OCI-LY3 (cell line): ENCODE measurements around the gene LTBP2.

ENCODE experiments used
- H2AFZ ChIP-seq: fragments of 200-600, 300-600 bp; shearing (Covaris generic); 2 replicates; pipeline ENCODE4 v1.6.0; 2014; ENCODE audit warnings: antibody characterized with exemption, low read depth, low read length
- H3K27ac ChIP-seq: fragments of 200-600, 300-600 bp; sonication (generic); 2 replicates; pipeline ENCODE4 v1.5.1; 2014; ENCODE audit warnings: mild to moderate bottlenecking, low read length, moderate library complexity, mixed read lengths
- H3K27me3 ChIP-seq: fragments of 200-600, 300-600 bp; sonication (generic); 2 replicates; pipeline ENCODE4 v1.6.1; 2014; ENCODE audit warnings: low read depth, low read length, mixed read lengths
- H3K36me3 ChIP-seq: fragments of 200-600, 300-600 bp; sonication (generic); replicated peaks from 2 replicates; pipeline ENCODE3; 2014; ENCODE audit warnings: low read depth, low read length, mixed read lengths
- H3K4me1 ChIP-seq: fragments of 300-600, 200-600 bp; sonication (generic); 2 replicates; pipeline ENCODE4 v1.6.1; 2014; ENCODE audit warnings: low read length, mixed read lengths
- H3K4me2 ChIP-seq: fragments of 200-600, 300-600 bp; sonication (generic); 2 replicates; pipeline ENCODE4 v1.6.1; 2014; ENCODE audit warnings: low read length, mixed read lengths
- H3K4me3 ChIP-seq: fragments of 300-600, 200-600 bp; sonication (generic); 2 replicates; pipeline ENCODE4 v1.5.1; 2014; ENCODE audit warnings: antibody characterized with exemption, mild to moderate bottlenecking, low read length, moderate library complexity
- H3K79me2 ChIP-seq: fragments of 300-600, 200-600 bp; shearing (Covaris generic); 2 replicates; pipeline ENCODE4 v1.6.1; 2014; ENCODE audit warnings: mild to moderate bottlenecking, low read length, mixed read lengths
- H3K9ac ChIP-seq: fragments of 300-600, 200-600 bp; shearing (Covaris generic); 2 replicates; pipeline ENCODE4 v1.6.0; 2014; ENCODE audit warnings: mild to moderate bottlenecking, low read length, moderate library complexity
- H3K9me3 ChIP-seq: fragments of 200-600, 300-600 bp; shearing (Covaris generic); 2 replicates; pipeline ENCODE4 v1.6.1; 2014; ENCODE audit warnings: low read length, mixed read lengths; ENCODE audit not compliant: insufficient read depth
- H4K20me1 ChIP-seq: fragments of 200-600, 300-600 bp; sonication (generic); 2 replicates; pipeline ENCODE4 v1.6.1; 2016; ENCODE audit warnings: low read length, mixed read lengths; ENCODE audit not compliant: insufficient read depth
- CTCF ChIP-seq: fragments of 200-600, 300-600 bp; sonication (generic); IDR thresholded peaks from 2 replicates; pipeline ENCODE4 v1.5.1; 2014; ENCODE audit warnings: antibody characterized with exemption, low read length, low read depth
- EZH2phosphoT487 ChIP-seq: fragments of 200-600 bp; shearing (Covaris generic); IDR thresholded peaks from 2 replicates; pipeline ENCODE4 v1.6.1; 2018; ENCODE audit warnings: antibody characterized with exemption, mixed run types, low read depth

Gene LTBP2

GRCh38 chr14:74583689-74584434 is 28.2 kb downstream of the LTBP2 start:
- H3K9ac ChIP-seq: no peak overlapping the region
- no peaks in the 10 kb centered on the region for H4K20me1 ChIP-seq
- H3K4me3 ChIP-seq: no peak overlapping the region
- no peaks in the 10 kb centered on the region for H3K36me3 ChIP-seq
- no peak overlapping the region for H3K27ac ChIP-seq
- 0 out of 2 replicates have a peak, but pooled peaks cover 2% of the 10 kb centered on the region for H3K27me3 ChIP-seq
- H2AFZ ChIP-seq: no peak overlapping the region
- H3K79me2 ChIP-seq: no peaks in the 10 kb centered on the region
- no peak overlapping the region for H3K4me2 ChIP-seq
- no peaks in the 10 kb centered on the region for H3K4me1 ChIP-seq
- H3K9me3 ChIP-seq: no peaks in the 10 kb centered on the region
- TF ChIP-seq EZH2phosphoT487 (no peak), CTCF (no peak)

GRCh38 chr14:74582910-74583581 is 29.0 kb downstream of the LTBP2 start:
- no peak for TF ChIP-seq EZH2phosphoT487
- TF ChIP-seq CTCF: no peak
- Histone ChIP-seq H4K20me1 (no peaks in the 10 kb centered on the region), H3K36me3 (no peaks in the 10 kb centered on the region), H2AFZ (no peak overlapping the region), H3K9me3 (no peaks in the 10 kb centered on the region), H3K4me3 (no peak overlapping the region), H3K79me2 (no peaks in the 10 kb centered on the region), H3K27ac (no peak overlapping the region), H3K4me1 (no peaks in the 10 kb centered on the region), H3K27me3 (0 out of 2 replicates have a peak, but pooled peaks cover 2% of the 10 kb centered on the region), H3K9ac (no peak overlapping the region), H3K4me2 (no peak overlapping the region)

- no peak overlapping the region for H3K4me3 ChIP-seq
- no peak overlapping the region for H3K27ac ChIP-seq
- H2AFZ ChIP-seq: no peak overlapping the region
- no peaks in the 10 kb centered on the region for H3K36me3 ChIP-seq
- H3K79me2 ChIP-seq: no peaks in the 10 kb centered on the region
- H4K20me1 ChIP-seq: no peaks in the 10 kb centered on the region
- H3K9me3 ChIP-seq: no peaks in the 10 kb centered on the region
- no peak overlapping the region for H3K9ac ChIP-seq
- H3K4me2 ChIP-seq: no peak overlapping the region
- no peak for TF ChIP-seq EZH2phosphoT487
- H3K4me1 ChIP-seq: no peaks in the 10 kb centered on the region
- 0 out of 2 replicates have a peak, but pooled peaks cover 2% of the 10 kb centered on the region for H3K27me3 ChIP-seq
Observed at GRCh38 chr14:74580275-74580672, 31.8 kb downstream of the LTBP2 start.

GRCh38 chr14:74579447-74580274 is 32.4 kb downstream of the LTBP2 start:
- Histone ChIP-seq H3K27ac (no peak overlapping the region), H3K27me3 (no peaks in the 10 kb centered on the region), H2AFZ (no peak overlapping the region), H3K36me3 (no peaks in the 10 kb centered on the region), H3K9ac (no peak overlapping the region), H3K4me3 (no peak overlapping the region), H3K79me2 (no peaks in the 10 kb centered on the region), H4K20me1 (no peaks in the 10 kb centered on the region), H3K4me1 (no peaks in the 10 kb centered on the region), H3K4me2 (no peak overlapping the region), H3K9me3 (no peaks in the 10 kb centered on the region)
- TF ChIP-seq CTCF (no peak), EZH2phosphoT487 (no peak)
